Thymus (tissue), 11 donors: ENCODE data around the gene FAM83C. TPM values are rescaled to one million over a fixed set of nuclear protein-coding genes. Genes with fewer than 3 reads are reported as not detected.

Experiments used
- DNase-seq, 9 donors: peaks; one replicate each; pipeline ENCODE4 v3.0.0-alpha.2; 2013; ENCODE audit warnings: low spot score in 9 of 9, low read depth in 6 of 9, missing footprints in 1 of 9
- H3K27ac ChIP-seq, 2 donors: one replicate each; pipeline ENCODE4 v1.5.1; 2013; ENCODE audit warnings: control low read depth in 1 of 2, low read depth in 1 of 2, low read length in 1 of 2, mild to moderate bottlenecking in 1 of 2, moderate library complexity in 1 of 2
- H3K27me3 ChIP-seq, 2 donors: one replicate each; pipeline ENCODE4 v1.5.1; 2013; ENCODE audit warnings: low read length in 1 of 2; ENCODE audit not compliant: control insufficient read depth in 2 of 2, insufficient read depth in 1 of 2
- H3K36me3 ChIP-seq, 2 donors: one replicate each; pipeline ENCODE4 v1.5.1; 2013; ENCODE audit warnings: low read length in 1 of 2, mild to moderate bottlenecking in 1 of 2, moderate library complexity in 1 of 2; ENCODE audit not compliant: control insufficient read depth in 2 of 2, insufficient read depth in 2 of 2
- H3K4me1 ChIP-seq, 2 donors: one replicate each; pipeline ENCODE4 v1.5.1; 2013; ENCODE audit warnings: low read length in 2 of 2; ENCODE audit not compliant: control insufficient read depth in 2 of 2, insufficient read depth in 2 of 2
- H3K4me3 ChIP-seq, 2 donors: one replicate each; pipeline ENCODE4 v1.5.1; 2013; ENCODE audit warnings: low read length in 2 of 2, control low read depth in 1 of 2, mild to moderate bottlenecking in 1 of 2
- H3K9me3 ChIP-seq, 2 donors: one replicate each; pipeline ENCODE4 v1.5.1; 2013; ENCODE audit warnings: low read length in 1 of 2, mild to moderate bottlenecking in 1 of 2; ENCODE audit not compliant: control insufficient read depth in 2 of 2, insufficient read depth in 1 of 2
- WGBS: extraction: QIAGEN DNeasy Blood & Tissue Kit; methylation state at CpG from one replicate; pipeline ENCODE4 v1.1.7; 2013; 5-methylcytosine and 5-hydroxymethylcytosine counted together
- polyA plus RNA-seq: library from polyadenylated mRNA; stranded (reverse); fragments of 200-250 nt; gene quantifications from one replicate; pipeline ENCODE4 v1.2.3, GENCODE V29; 2013
- total RNA-seq: library from RNA; stranded (reverse); fragments of 120-200 nt; gene quantifications from one replicate; pipeline ENCODE4 v1.2.4, GENCODE V29; 2013
- donor health status: healthy.

Gene FAM83C
- total and polyA plus RNA-seq, 2 donors, result under 0.01 to 0.14 TPM

DNA sequence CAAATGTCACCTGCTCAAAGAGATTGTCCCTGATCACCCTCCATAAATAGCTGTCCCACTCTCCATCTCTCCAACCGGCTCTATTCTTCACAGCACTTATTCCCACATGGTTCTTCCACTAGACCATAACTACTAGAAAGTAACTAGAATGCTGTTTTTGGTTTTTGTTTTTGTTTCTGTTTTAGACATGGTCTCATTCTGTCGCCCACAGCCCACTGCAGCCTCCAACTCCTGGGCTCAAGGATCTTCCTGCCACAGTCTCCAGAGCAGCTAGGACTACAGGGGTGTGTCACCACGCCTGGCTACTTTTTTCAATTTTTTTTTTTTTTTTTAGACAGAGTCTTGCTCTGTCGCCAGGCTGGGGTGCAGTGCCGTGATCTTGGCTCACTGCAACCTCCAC is 53.5 kb downstream of the FAM83C start:
- Histone ChIP-seq H3K4me3 (no peak overlapping the region), H3K27ac (no peak overlapping the region), H3K9me3 (no peaks in the 10 kb centered on the region), H3K36me3 (no peaks in the 10 kb centered on the region), H3K4me1 (no peaks in the 10 kb centered on the region), H3K27me3 (no peaks in the 10 kb centered on the region)
- DNase-seq, result no peak
- WGBS, result 90% methylated on average over 5 of the region's 5 CpGs

GRCh38 chr20:35238170-35238569 is 54.1 kb downstream of the FAM83C start:
- H3K36me3 ChIP-seq, result no peaks in the 10 kb centered on the region
- no peaks in the 10 kb centered on the region for H3K4me1 ChIP-seq
- H3K4me3 ChIP-seq, result no peak overlapping the region
- WGBS, result 62% methylated on average over 4 of the region's 4 CpGs
- H3K27ac ChIP-seq, result no peak overlapping the region
- no peaks in the 10 kb centered on the region for H3K27me3 ChIP-seq
- DNase-seq, result no peak
- no peaks in the 10 kb centered on the region for H3K9me3 ChIP-seq

DNA sequence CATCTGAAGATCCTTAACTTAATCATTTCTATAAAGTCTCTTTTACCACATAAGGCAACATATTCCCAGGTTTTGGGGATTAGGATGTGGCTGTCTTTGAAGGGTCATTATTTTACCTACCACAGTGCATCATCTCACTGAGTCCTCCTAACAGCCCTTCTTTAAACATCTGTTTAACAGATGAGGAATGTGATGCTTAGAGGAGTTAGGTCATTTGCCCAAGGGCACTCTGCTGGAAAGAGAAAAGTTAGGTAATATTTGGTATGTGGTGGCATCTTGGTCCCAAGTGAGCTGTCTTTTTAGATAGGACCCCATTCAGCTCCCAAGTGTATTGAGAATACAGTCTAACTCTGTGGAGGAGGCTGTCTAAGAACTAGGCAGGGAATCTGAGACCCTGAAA is 54.7 kb downstream of the FAM83C start:
- H3K9me3 ChIP-seq, result no peaks in the 10 kb centered on the region
- no peaks in the 10 kb centered on the region for H3K27me3 ChIP-seq
- no peak overlapping the region for H3K27ac ChIP-seq
- no peak overlapping the region for H3K4me3 ChIP-seq
- H3K4me1 ChIP-seq, result no peaks in the 10 kb centered on the region
- no peak for DNase-seq
- no peaks in the 10 kb centered on the region for H3K36me3 ChIP-seq

DNA sequence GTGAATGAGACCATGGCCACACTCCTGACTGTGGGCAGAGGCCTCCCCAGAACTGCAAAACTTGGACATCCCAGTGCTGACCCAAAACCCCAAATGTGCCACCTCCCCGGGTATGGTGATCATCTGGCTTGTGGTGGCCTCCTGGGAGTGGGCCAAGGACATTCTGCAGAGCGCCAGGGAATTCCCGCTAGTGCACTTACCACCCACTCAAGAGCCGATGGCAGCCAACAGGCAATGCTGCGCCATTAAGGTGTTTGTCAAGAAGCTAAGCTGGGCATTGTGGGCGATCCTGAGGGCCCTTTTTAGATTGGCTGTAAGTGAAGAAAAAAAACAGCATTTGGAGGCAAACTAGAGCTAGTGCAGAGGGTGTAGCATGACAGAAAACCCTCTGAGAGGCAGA is 56.3 kb downstream of the FAM83C start:
- 97% methylated on average over 6 of the region's 6 CpGs for WGBS
- Histone ChIP-seq H3K4me3 (no peak overlapping the region), H3K27ac (no peak overlapping the region), H3K4me1 (no peaks in the 10 kb centered on the region), H3K36me3 (no peaks in the 10 kb centered on the region), H3K27me3 (no peaks in the 10 kb centered on the region), H3K9me3 (no peaks in the 10 kb centered on the region)
- no peak for DNase-seq

Other genes with a start within 250 kb of the FAM83C start
- 24.6 TPM for gene TRPC4AP, start 199.6 kb downstream of the FAM83C start, total RNA-seq
- gene TRPC4AP, start 199.6 kb downstream of the FAM83C start, polyA plus RNA-seq, result 57.3 TPM
- gene EDEM2, start 145.1 kb downstream of the FAM83C start, total RNA-seq, result 15.5 TPM
- 18.4 TPM for gene EDEM2, start 145.1 kb downstream of the FAM83C start, polyA plus RNA-seq
- 4.6 TPM for gene PROCR, start 120.4 kb downstream of the FAM83C start, total RNA-seq
- 7.8 TPM for gene PROCR, start 120.4 kb downstream of the FAM83C start, polyA plus RNA-seq
- 0.05 TPM for gene MMP24, start 65.7 kb downstream of the FAM83C start, total RNA-seq
- 0.11 TPM for gene MMP24, start 65.7 kb downstream of the FAM83C start, polyA plus RNA-seq
- gene MMP24OS, start 14.3 kb downstream of the FAM83C start, total RNA-seq, result 14.3 TPM
- gene MMP24OS, start 14.3 kb downstream of the FAM83C start, polyA plus RNA-seq, result 32.0 TPM
- 115 TPM for gene EIF6, start 7.7 kb downstream of the FAM83C start, total RNA-seq
- 88.6 TPM for gene EIF6, start 7.7 kb downstream of the FAM83C start, polyA plus RNA-seq
- gene UQCC1, start 119.5 kb upstream of the FAM83C start, total RNA-seq, result 29.0 TPM
- gene UQCC1, start 119.5 kb upstream of the FAM83C start, polyA plus RNA-seq, result 31.3 TPM
- 0.24 TPM for gene GDF5, start 145.8 kb upstream of the FAM83C start, total RNA-seq
- gene GDF5, start 145.8 kb upstream of the FAM83C start, polyA plus RNA-seq, result 0.32 TPM
- 17.6 TPM for gene CEP250, start 163.2 kb upstream of the FAM83C start, total RNA-seq
- gene CEP250, start 163.2 kb upstream of the FAM83C start, polyA plus RNA-seq, result 12.5 TPM
- not detected for gene C20orf173, start 237.2 kb upstream of the FAM83C start, total RNA-seq
- not detected for gene C20orf173, start 237.2 kb upstream of the FAM83C start, polyA plus RNA-seq
- 157 TPM for gene ERGIC3, start 249.7 kb upstream of the FAM83C start, total RNA-seq
- gene ERGIC3, start 249.7 kb upstream of the FAM83C start, polyA plus RNA-seq, result 181 TPM